Measurements from ENCODE around the gene CAPN14.

GRCh38 chr2:31138037-31138962, 79.0 kb downstream of the CAPN14 start, which contains the start of gene GALNT14:
- peak in 2 of 4 experiments; percentile 4 to 13 for TF ChIP-seq CTCF (IDR thresholded peaks at IDR 0.05)
- TF ChIP-seq POLR2A (IDR thresholded peaks at IDR 0.05): no peak

All from uterus (tissue), 2 donors.